ENCODE results near the gene PDGFC. TPM values are rescaled to one million over a fixed set of nuclear protein-coding genes. Genes with fewer than 3 reads are reported as not detected.

PDGFC gene
- total RNA-seq, 1 experiment from 2014 or later: 33.1 TPM

- no TSS peak for BruUV-seq (replicated peaks)
- Histone ChIP-seq H3K4me1 (replicated peaks; ENCODE audit: insufficient read depth) (no peaks in the 10 kb centered on the region), H3K36me3 (ENCODE audit: low read depth) (no peaks in the 10 kb centered on the region), H2AFZ (no peak overlapping the region), H3K9me2 (ENCODE audit: insufficient read depth) (no peaks in the 10 kb centered on the region), H3K4me2 (no peak overlapping the region), H3K27me3 (ENCODE audit: insufficient read depth, low read depth) (no peaks in the 10 kb centered on the region), H3K27ac (no peak overlapping the region), H3F3A (ENCODE audit: insufficient read depth, low read depth) (no peaks in the 10 kb centered on the region), H3K4me3 (no peak overlapping the region), H4K20me1 (ENCODE audit: insufficient read depth) (no peaks in the 10 kb centered on the region), H3K79me2 (ENCODE audit: low read depth) (no peaks in the 10 kb centered on the region), H3K9me3 (ENCODE audit: insufficient read depth, low read depth) (no peaks in the 10 kb centered on the region)
- DNase-seq: peak; percentile 13 to 52
- no peak for TF ChIP-seq EZH2 (IDR thresholded peaks at IDR 0.05; ENCODE audit: low read depth)
- no peak for TF ChIP-seq CTCF (conservative IDR thresholded peaks at IDR 0.05)
- POLR2A ChIA-PET (ENCODE audit: unreplicated experiment): interaction anchor here (0.5 to 0.6 kb wide), 2 partner anchors 86 to 210 kb away, joined by 4 to 6 read pairs; no protein-coding TSS in a partner anchor
- intact Hi-C loops (cut with micrococcal nuclease; ENCODE audit: unreplicated experiment): loop anchor here (1.0 to 10.0 kb wide), 2 partner anchors 23 to 1021 kb away; partner anchors contain the start of gene CTSO
- CTCF ChIA-PET: no interaction called here
These were observed 4.5 kb upstream of the PDGFC start for GRCh38 chr4:156976147-156976546.

- Histone ChIP-seq H3K27me3 (ENCODE audit: insufficient read depth, low read depth) (no peaks in the 10 kb centered on the region), H4K20me1 (ENCODE audit: insufficient read depth) (no peaks in the 10 kb centered on the region), H3K9me3 (ENCODE audit: insufficient read depth, low read depth) (no peaks in the 10 kb centered on the region), H3F3A (ENCODE audit: insufficient read depth, low read depth) (no peaks in the 10 kb centered on the region), H3K4me3 (no peak overlapping the region), H3K4me2 (no peak overlapping the region), H3K36me3 (ENCODE audit: low read depth) (no peaks in the 10 kb centered on the region), H3K9me2 (ENCODE audit: insufficient read depth) (no peaks in the 10 kb centered on the region), H3K27ac (no peak overlapping the region), H3K4me1 (replicated peaks; ENCODE audit: insufficient read depth) (no peaks in the 10 kb centered on the region), H3K79me2 (ENCODE audit: low read depth) (no peaks in the 10 kb centered on the region), H2AFZ (no peak overlapping the region)
- ChIA-PET CTCF (no interaction called here), POLR2A (ENCODE audit: unreplicated experiment) (interaction anchor here (0.5 to 0.7 kb wide), 2 partner anchors 86 to 1180 kb away, joined by 6 read pairs; no protein-coding TSS in a partner anchor)
- no peak for TF ChIP-seq EZH2 (IDR thresholded peaks at IDR 0.05; ENCODE audit: low read depth)
- TF ChIP-seq CTCF (conservative IDR thresholded peaks at IDR 0.05): no peak
- no TSS peak for BruUV-seq (replicated peaks)
- intact Hi-C loops (cut with micrococcal nuclease; ENCODE audit: unreplicated experiment): loop anchor here (1.0 to 10.0 kb wide), 2 partner anchors 24 to 1021 kb away; partner anchors contain the start of gene CTSO
- no peak for DNase-seq
These were observed 4.1 kb upstream of the PDGFC start for GRCh38 chr4:156975686-156976085.

GRCh38 chr4:156974264-156974663 lies 2.7 kb upstream of the PDGFC start:
- CTCF ChIA-PET: no interaction called here
- Histone ChIP-seq H3K36me3 (ENCODE audit: low read depth) (no peaks in the 10 kb centered on the region), H2AFZ (no peak overlapping the region), H3K9me2 (ENCODE audit: insufficient read depth) (no peaks in the 10 kb centered on the region), H4K20me1 (ENCODE audit: insufficient read depth) (no peaks in the 10 kb centered on the region), H3K27ac (no peak overlapping the region), H3K79me2 (ENCODE audit: low read depth) (peaks cover 8% of the 10 kb centered on the region; the same call in 1 of the 2 replicates), H3K4me2 (no peak overlapping the region), H3K27me3 (ENCODE audit: insufficient read depth, low read depth) (no peaks in the 10 kb centered on the region), H3F3A (ENCODE audit: insufficient read depth, low read depth) (no peaks in the 10 kb centered on the region), H3K9me3 (ENCODE audit: insufficient read depth, low read depth) (no peaks in the 10 kb centered on the region), H3K4me3 (no peak overlapping the region), H3K4me1 (replicated peaks; ENCODE audit: insufficient read depth) (peaks cover 4% of the 10 kb centered on the region)
- TF ChIP-seq CTCF (conservative IDR thresholded peaks at IDR 0.05): no peak
- TF ChIP-seq EZH2 (IDR thresholded peaks at IDR 0.05; ENCODE audit: low read depth): no peak
- BruUV-seq (replicated peaks): no TSS peak
- POLR2A ChIA-PET (ENCODE audit: unreplicated experiment): interaction anchor here (0.6 kb wide), 1 partner anchor 24 kb away, joined by 7 read pairs; no protein-coding TSS in a partner anchor
- DNase-seq: no peak
- intact Hi-C loops (cut with micrococcal nuclease; ENCODE audit: unreplicated experiment): loop anchor here (10.0 kb wide), 1 partner anchor 1019 kb away; the partner anchor contains the start of gene CTSO

All from PC-9 (cell line).